AG08396 (cell line): ENCODE measurements around the gene TNRC6B.

Source experiments
- DNase-seq: peaks from one replicate; pipeline ENCODE4 v3.0.0; 2012; ENCODE audit warnings: low spot score, mixed read lengths

TNRC6B gene

DNA sequence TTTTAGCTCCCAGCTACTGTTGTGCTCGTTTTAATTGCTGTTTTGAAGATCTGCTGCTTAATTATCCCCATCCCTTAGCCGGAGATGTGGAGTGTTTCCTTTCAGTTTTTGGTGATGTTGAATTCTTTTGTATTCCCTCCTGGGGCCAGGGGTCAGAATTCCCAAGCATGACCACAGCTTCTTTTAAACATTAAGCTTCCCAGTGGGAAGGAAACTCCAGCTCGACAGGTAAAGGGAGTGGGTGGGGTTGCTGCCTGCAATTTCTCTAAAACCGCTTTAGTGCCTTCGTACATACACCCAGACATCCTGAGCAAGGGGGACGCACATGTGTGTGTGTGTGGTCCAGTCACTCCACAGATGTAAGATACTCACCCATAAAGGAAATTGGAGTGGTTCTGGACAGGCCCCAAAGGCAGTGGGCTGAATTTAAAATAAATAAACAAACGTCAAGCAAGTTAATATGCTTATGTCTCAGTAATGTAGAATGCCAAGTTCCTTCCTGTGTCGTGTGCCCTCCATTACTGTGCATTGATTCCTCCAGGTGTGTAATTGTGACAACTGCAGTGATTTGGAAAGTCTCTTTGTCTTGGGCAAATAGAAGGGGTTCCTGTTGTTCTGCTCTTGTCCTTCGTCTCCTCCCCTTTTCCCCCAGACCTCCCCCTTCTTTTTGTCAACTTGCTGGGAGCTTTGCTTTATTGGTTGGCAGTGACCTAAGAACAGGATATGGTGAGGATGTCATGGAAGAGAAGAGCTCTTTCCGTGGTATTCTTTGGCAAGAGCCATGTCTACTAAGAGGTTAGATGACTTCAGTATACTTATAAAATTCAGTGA lies 149.4 kb downstream of the TNRC6B start:
- DNase-seq, result no peak

DNA sequence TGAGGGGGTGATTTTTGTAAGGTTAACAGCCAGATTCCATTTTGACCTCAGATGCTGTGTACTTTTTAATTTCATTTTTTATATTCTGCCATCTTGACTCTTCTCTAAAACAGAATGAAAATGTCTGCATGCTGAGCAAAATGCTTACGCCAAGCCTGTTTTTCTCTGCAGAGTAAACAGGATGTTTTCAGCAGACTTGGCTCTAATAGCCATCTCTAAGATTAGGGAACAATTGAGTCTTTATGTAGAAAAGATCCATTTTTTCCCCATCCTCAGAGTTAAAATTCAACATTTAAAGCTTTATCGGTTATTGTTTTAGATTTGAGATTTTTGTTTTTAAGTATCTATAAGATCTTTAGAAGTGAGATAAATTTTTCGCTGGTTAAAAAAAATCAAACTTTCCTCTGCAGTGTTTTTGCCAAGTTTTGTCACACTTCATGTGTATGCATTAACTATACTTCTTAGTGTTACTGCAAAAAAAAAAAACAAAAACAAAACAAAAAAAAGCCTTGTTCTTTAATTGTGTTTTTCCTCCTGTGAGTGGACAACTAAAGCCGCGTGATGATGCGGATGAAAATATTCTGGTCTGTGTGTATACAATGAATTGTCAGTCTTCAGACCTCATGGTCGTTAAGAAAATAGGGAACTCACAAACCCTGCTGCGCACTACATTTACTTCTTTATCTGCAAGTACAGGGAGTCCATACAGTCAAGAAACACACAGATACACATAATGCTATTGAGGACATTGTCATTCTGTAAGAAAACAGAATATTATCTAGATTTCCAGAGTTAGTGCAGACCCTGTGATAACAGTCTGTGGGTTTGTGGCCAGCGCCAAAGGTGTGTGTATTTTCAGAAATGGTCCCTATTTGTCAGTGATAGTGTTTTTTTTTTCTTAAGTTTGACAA lies 151.1 kb downstream of the TNRC6B start:
- DNase-seq, result no peak

DNA sequence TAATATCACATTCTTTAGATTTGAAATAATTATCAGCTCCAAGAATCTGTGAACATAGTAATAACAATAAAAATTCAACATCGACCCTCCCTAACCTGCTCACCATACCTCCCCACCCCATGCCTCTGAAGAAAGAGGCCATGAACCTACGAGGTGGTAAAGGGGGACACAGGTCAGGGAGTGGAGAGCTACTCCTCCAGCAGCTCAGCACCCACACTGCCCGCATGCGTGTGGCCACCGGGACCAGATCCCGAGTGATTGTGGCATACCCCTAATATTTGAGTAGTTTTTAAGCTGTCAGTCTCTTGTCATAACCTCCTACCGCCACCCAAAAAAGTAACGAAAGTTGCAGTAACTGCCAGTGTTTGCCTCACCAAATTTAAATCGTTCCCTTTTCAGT lies 151.7 kb downstream of the TNRC6B start:
- DNase-seq, result no peak

DNA sequence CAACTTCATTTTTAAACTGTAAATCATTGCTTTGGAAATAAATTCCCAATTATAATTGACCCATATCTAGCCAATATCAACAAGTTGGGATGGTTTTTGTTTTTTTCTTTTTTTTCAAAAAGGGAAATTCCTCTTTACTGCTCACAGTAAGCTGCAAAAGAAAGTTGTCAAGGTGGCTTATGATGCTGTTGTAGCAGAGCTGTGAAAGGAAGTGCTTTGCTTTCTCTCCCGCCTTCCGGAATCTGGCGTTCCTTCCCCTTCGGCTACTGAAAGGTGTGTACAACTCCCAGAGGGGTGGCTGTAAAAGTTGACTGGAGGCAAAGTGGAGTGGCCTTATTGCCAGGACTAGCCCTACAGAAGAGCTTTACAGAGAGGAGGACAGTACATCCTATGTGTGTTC lies 152.4 kb downstream of the TNRC6B start:
- DNase-seq, result no peak

DNA sequence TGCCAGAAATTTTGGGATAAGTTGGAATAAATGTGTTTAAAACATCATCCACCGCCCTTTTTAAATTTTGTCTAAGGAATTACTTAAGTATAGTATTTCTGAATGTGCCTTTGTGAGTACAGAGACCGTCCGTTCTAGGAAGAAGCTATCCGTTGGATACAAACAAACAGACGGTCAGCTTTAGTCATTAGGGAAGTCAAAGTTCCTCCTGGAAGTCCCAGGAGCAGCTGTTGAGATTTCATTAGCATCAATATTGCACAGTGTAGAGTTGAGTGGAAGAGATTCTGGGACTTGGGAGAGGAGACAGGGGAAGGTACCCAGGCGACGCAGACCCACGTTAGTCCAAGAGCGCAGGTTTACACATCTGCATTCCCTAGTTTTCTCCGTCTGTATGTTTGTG lies 152.9 kb downstream of the TNRC6B start:
- no peak for DNase-seq

DNA sequence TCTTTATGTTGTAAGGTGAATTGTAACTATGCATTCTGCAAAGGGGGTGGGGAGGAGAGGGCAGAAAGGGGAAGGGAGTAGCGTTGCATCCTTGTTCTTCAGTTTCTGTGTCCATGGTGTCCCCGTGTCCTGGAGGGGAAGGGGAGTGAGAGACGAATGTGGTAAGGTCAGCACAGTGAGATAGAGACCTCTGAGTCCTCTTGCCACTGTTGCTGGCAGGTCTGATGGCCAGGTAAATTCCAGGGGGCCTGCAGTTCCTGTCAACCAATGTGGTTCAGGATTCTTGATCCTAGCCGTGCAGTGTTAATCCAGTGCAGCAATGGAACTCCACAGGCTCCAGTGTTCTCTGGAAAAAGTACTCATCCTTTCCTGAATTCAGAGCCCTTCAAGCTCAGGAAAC lies 154.0 kb downstream of the TNRC6B start:
- no peak for DNase-seq

DNA sequence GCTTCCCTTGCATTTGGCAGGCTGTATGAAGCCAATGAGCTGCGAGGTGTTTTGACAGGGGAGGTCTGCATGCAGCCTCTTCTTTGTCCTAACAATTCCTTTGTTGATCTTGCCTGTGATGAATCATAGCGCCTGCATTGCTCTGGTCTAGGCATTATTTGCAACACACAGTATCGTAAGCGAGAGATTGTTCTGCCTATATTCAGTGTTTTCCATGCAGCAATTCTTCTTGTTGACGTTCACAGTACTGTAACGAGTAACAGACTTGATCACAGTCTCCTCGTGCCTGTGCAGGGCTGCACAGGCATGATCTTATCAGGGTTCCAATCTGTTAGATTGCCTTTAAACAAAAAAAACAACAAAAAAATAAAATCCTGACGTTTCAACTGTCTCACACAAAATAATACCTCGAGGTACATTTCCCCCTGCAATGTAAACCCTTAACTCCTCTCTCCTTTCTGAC lies 154.6 kb downstream of the TNRC6B start:
- DNase-seq, result no peak

DNA sequence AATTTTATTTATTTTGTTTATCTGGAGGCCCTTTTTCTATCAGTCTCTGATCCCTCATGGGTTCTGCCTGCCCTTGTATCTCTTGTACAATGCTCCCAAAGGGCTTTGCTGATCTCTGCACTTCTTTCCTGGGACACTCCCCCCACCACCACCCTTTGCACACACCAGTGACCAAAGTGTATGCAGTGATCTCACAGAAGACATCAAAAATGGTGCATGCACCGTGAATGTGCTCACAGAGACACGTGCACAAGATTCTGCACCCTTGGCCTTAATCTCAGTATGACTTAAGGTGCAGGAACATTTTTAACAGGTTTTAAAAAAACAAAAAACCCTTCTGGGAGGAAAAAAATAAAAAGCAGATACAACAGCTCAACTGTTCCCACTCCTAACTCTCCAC lies 156.3 kb downstream of the TNRC6B start:
- DNase-seq, result no peak

DNA sequence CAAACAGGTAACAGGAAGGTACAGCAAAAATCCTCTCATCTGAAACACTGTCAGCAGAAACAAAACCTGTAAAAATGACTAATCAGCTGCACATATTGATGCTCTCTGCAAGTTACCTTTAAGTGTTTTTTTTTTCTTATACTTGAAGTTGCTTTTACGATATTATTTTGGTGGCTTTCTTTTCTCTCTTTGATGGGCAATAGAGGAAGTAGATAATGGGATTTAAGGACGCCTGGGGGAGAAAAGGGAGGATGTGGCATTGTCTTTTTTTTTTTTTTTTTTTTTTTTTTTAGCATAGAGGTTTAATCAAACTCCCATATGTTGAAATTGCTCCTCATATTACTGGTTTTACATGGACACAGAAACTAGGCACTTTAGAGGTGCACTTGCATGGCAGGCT lies 157.2 kb downstream of the TNRC6B start:
- no peak for DNase-seq

DNA sequence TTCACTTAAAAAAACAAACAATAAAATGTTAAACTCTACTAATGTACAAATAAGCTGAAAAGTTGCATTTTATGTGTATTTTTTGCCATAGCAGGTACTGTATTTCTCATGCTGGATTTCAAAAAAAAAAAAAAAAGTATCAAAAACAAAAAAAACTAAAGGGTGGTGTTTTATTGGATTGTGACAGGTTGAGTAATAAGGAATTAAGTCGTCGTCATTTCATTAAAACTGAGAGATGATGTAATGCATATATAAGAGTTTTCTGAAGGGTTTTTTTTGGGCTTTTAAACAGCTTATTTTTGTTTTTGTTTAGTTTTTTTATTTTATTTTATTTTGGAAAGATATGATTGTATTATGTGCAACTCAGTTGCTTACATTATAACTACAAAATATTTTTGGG lies 157.6 kb downstream of the TNRC6B start:
- DNase-seq, result no peak

DNA sequence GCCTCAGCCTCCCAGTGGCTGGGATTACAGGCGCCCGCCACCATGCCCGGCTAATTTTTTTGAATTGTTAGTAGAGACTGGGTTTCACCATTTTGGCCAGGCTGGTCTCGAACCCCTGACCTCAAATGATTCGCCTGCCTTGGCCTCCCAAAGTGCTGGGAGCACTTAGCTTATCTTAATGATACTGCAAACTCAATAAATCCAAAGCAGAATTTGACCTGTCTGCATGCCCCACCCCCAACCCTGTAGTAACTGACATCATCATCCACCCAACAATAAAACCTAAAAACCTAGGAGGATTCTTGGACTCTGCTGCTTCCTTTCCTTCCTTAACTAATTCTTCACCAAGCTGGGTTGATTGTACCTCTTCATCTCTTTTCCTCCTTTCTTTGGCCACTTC lies 162.3 kb downstream of the TNRC6B start:
- no peak for DNase-seq

DNA sequence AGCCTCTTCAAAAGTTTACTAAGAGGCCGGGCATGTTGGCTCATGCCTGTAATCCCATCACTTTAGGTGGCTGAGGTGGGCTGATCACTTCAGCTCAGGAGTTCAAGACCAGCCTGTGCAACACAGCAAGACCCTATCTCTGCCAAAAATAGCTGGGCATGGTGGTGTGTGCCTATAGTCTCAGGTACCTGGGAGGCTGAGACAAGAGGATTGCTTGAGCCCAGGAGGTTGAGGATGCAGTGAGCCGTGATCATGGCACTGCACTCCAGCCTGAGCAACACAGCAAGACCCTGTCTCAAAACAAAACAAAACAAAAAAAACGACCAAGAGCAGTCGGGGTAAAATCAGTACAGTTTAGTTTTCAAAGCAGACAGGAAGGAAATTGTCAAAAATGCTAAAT lies 163.9 kb downstream of the TNRC6B start:
- no peak for DNase-seq

DNA sequence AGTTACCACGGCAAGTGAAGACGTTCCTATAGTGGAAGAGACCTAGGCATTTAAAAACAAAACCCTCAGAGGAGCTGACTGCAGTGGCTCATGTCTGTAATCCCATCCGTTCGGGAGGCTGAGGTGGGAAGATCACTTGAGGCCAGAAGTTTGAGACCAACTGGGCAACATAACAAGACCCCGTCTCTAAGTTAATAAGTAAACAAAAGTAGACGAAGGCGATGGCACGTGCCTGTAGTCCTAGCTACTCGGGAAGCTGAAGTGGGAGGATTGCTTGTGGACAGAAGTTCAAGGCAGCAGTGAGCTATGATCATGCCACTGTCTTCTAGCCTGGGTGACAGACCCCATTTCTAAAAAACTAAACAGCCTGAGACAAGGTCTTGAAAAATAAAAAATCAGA lies 164.8 kb downstream of the TNRC6B start:
- no peak for DNase-seq

DNA sequence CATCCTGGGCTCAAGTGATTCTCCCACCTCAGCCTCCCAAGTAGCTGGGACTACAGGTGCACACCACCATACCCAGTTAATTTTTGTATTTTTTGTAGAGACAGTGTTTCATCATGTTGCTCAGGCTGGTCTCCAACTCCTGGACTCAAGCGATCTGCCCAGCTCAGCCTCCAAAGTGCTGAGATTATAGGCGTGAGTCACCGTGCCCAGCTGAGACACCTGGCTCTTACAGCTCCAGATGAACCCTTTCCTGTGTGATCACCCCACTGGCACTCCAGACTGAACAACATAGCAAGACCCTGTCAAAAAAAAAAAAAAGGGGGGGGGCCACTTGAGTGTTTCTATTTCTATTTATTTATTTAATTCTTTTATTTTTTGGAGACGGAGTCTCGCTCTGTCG lies 167.5 kb downstream of the TNRC6B start:
- no peak for DNase-seq

DNA sequence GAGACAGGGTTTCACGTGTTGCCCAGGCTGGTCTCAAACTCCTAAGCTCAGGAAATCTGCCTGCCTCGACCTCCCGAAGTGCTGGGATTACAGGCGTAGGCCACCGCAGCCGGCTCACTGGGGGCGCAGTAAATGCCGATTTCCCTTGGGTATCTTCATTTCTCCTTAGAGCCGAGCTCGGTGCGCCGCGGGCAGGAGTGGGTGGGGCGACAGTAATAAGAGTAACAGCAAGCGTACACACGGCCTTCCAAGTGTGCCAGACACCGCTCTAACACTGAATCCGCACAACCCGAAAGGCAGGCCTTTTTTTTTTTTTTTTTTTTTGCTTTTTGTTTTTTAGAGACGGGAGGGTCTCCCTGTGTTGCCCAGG lies 168.1 kb downstream of the TNRC6B start:
- DNase-seq, result peak; percentile 38

DNA sequence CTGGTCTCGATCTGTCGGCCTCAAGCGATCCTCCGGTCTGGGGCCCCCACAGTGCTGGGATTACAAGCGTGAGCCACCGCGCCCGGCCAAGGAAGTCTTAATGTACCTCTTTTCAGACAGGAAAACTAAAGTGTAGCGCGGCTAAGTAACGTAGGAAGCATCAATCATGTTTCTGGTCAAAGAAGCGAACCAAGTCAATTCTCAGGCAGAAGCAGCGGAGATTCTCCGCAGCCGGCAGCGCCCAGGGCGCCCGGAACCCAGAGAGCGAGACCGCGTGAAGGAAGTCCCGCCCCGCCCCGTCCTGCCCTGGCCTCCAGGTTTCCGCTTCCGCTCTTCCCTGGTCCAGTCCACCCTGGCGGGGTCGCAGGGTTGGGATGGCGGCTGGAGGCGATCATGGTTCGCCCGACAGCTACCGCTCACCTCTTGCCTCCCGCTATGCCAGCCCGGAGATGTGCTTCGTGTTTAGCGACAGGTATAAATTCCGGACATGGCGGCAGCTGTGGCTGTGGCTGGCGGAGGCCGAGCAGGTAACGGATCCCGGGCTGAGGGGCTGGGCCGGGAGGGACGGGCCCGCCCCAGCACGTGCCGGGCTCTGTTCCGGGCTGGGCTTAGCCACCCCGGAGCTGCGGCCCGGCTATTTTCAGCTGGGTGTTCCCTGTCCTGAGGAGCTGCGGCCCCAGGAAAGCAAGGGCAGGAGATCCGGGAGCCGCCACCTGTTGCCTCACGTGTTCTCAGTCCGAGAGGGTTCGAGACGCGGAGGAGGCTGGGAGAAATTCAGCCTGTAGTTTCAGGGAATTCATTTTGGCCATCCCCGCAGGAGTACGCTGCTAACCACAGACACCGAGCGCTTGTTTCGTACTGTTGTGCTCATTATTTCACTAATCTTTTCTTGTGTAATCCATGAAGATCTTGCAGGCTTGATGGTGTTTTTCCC lies 168.7 kb downstream of the TNRC6B start, which contains the start of gene ADSL:
Gene ADSL, plus strand, starts transcription at position 316 of the 934 bp plus-strand sequence. Its CDS starts 59 bp downstream, at position 375.
- DNase-seq, result peak; percentile 92

DNA sequence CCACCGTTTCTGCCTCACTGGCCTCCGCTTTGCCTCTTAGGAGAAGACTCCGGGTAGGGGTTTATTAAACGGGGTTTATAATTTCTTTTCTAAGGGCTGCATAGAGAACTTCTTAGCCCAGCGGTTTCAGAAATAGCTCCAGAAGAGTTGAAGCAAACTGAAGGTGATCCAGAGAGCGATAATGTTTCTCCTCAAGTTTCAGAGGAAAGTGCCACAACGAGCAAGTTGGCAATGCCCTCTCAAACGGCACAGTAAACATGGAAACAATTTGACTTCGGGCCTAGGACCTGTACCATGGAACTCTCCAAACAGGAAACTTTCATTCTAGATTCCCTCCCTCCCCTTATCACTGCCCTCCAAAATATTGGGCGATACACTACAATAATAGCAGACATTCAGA lies 169.6 kb downstream of the TNRC6B start:
- DNase-seq, result no peak

DNA sequence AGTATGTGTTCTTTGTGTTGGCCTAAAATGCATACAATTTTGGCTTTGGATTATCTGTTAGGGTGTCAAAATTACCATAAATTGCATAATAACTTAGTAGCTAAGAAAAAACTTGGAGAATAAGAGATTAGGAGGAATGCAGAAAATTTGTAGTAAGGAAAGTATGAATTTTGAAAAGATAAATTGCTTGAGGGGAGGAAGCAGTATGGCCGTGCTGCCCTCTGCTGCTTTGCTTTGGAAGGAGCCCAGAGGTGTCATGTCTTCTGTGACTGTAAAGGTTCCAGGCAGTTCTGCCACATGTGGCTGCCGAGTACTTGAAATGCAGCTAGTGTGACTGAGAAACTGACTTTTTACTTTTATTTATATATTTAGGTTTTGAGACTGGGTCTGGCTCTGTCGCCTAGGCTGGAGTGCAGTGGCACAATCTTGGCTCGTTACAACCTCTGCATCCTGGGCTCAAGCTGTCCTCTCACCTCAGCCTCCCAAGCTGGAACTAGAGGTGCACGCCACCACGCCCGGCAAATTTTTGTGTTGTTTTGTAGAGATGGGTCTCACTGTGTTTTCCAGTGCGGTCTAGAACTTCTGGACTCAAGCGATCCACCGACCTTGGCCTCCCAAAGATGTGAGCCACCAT lies 170.4 kb downstream of the TNRC6B start:
- DNase-seq, result peak; percentile 74

DNA sequence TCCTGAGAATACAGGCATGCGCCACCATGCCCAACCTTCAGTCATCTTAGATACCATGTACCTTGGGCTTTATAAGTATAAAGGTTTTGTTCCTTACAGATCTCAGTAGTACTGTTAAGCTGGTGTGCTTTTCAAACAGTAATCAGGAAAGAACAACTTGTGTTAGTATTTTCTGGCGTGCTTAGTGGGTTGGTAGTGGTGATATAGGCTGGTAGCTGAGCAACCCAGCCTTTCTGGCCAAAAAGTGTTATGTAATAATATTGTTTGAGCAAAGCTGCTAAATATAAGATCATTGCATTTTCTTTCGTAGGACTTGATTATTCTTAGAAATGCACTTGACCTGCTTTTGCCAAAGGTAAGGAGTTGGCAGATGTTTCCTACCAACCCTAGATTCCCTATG lies 175.0 kb downstream of the TNRC6B start:
- no peak for DNase-seq

DNA sequence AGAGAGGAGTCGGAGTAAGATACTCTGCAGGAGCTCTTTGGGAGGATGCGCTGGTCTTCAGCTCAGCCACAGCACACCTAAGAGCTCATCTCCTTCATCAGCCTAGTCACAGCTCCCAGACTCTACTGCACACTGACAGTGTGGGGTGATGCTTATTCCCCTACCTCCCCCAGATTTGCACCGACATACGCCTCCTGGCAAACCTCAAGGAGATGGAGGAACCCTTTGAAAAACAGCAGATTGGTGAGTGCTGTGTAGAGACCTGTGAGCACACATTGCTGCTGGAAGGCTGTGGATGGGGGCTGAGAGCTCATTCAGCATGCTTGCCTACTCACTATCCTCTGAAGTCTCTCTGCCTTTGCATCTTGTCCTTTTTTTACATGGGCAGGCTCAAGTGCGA lies 183.4 kb downstream of the TNRC6B start:
- no peak for DNase-seq

DNA sequence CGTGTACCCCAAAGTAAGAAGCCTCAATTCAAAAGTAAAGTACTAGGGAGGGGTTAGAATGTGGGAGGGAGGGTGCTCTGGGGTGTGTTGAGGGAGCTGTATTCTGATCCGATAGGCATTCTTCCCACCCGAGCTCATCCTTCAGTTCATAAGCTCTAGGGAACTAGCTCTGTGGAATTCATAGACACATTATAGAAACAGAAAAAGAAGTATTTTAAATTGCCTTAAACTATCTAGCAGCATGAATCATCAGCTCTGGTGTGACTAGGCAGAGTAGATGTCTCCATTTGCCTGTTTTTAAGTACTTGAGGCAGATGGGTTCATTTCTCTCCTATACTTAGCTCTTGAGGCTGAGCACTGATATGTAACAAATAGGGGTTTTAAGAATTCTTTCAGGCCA lies 185.3 kb downstream of the TNRC6B start:
- peak; percentile 48 for DNase-seq
